ENCODE data around the gene NEDD4L.

- TF ChIP-seq CTCF (conservative IDR thresholded peaks at IDR 0.05 in 1 of 2, IDR thresholded peaks at IDR 0.05 in 1 of 2; ENCODE audit: extremely low read depth in 1 of 2, insufficient read depth in 1 of 2, low read depth in 1 of 2, low read length in 2 of 2) = no peak
- no peak for TF ChIP-seq EZH2 (IDR thresholded peaks at IDR 0.05; ENCODE audit: borderline replicate concordance, low read length)
Observed at GRCh38 chr18:58172031-58172430, 128.0 kb downstream of the NEDD4L start.
